ENCODE measurements around the gene MED27.
A peak's percentile ranks its signal among the peaks of the same experiment; 100 is the strongest.

Gene MED27

DNA sequence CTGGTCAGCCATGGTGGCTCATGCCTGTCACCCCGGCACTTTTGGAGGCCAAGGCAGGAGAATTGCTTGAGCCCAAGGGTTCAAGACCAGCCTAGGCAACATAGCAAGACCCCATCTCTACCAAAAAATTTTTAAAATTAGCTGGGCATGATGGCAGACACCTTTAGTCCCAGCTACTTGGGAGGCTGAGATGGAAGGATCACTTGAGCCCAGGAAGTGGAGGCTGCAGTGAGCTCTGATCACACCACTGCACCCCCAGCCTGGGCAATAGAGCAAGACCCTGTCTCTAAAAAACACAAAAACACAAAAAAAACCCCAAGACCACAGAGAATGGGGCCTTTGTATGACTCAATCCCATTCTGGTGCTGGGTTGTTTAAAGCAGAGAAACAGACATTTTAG is 44.0 kb downstream of the MED27 start:
- no peak overlapping the region for H3K27ac Mint-ChIP-seq (ENCODE audit: low read depth)

DNA sequence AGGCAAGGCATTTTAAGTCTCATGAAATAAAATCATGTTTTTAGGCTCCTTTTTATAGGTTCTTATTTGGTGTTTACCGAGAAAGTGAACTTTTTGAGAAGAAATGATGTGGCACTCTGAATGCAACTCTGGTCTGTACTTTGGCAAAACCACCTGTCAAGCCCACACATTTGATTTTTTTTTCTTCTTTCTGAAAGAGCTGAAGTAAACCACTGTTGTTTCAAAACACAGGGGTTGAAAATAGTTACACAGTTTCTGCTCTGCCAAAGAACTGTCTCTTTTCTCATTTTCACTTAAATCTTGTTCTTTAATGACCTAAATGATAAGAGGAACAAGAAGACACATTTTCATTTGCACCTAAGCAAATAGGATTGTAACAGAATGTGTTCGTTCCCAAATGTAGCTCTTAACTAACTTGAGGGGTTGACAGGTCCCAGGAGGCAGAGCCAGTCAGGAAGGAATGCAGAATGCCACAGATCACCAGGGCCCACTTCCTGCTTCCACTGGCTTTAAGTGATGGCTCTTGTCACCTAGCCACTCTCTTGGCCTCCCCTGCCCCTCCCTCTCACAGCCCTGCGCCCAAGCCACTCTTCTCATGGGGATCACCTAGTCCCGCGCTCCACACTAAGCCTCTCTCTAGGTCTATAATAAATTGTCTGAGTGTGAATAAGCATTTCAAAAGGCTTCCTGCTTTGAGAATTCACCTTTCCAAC is 47.3 kb downstream of the MED27 start:
- Mint-ChIP-seq H3K4me1 (peaks cover 69% of the 10 kb centered on the region), H3K9me3 (no peaks in the 10 kb centered on the region), H3K27me3 (no peaks in the 10 kb centered on the region), H3K4me3 (no peak overlapping the region), H3K36me3 (ENCODE audit: insufficient read depth) (peaks cover 2% of the 10 kb centered on the region), H3K27ac (ENCODE audit: low read depth) (no peak overlapping the region)
- no peak for ATAC-seq (replicated peaks; ENCODE audit: extremely low read depth, poor library complexity, severe bottlenecking)
- no peak for DNase-seq (ENCODE audit: low spot score in 2 of 2)

More for the DNA sequence above, 44.0 kb downstream of the MED27 start:
- ATAC-seq (replicated peaks; ENCODE audit: extremely low read depth, poor library complexity, severe bottlenecking), result no peak
- DNase-seq (ENCODE audit: low spot score in 2 of 2), result no peak
- H3K36me3 Mint-ChIP-seq (ENCODE audit: insufficient read depth), result peaks cover 2% of the 10 kb centered on the region
- H3K9me3 Mint-ChIP-seq, result no peaks in the 10 kb centered on the region
- H3K4me1 Mint-ChIP-seq, result peaks cover 66% of the 10 kb centered on the region
- H3K4me3 Mint-ChIP-seq, result no peak overlapping the region
- H3K27me3 Mint-ChIP-seq, result no peaks in the 10 kb centered on the region

DNA sequence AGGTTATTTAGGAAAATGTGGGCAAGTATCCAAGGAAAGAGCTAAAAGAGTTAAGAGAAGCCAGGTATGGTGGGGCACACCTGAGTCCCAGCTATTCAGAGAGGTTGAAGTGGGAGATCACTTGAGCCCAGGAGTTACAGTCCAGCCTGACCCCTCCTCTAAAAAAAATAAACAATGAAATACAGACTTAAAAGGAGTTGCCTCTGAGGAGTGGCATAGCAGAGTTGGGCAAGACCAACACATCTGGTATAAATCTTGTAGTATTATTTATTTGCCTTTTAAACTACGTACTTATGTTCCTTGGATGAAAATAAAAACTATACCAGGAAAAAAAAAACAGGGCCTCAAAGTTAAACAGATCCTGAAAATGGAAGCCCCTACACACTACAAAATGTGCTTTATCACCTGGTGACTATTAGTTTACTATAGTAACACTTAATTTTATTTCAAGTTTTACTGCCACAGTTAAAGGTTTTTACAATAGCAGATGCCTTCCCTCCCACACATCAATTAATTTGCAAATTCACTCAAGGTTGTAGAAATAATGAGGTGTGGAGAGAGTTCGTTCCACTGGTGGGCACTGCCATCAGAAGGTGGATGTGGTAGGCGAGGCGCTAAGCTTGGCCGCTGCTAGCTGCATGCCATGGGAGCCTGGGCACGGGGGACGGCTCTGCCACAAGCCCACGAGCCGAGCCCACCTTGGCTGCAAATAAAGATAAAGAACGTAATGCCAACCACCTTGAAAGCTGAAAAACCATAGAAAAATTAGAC is 48.0 kb downstream of the MED27 start:
- Mint-ChIP-seq H3K4me3 (no peak overlapping the region), H3K27ac (ENCODE audit: low read depth) (no peak overlapping the region), H3K27me3 (no peaks in the 10 kb centered on the region), H3K4me1 (peaks cover 69% of the 10 kb centered on the region), H3K9me3 (no peaks in the 10 kb centered on the region), H3K36me3 (ENCODE audit: insufficient read depth) (peaks cover 2% of the 10 kb centered on the region)
- DNase-seq (ENCODE audit: low spot score in 2 of 2) (no peak), ATAC-seq (replicated peaks; ENCODE audit: extremely low read depth, poor library complexity, severe bottlenecking) (no peak)

DNA sequence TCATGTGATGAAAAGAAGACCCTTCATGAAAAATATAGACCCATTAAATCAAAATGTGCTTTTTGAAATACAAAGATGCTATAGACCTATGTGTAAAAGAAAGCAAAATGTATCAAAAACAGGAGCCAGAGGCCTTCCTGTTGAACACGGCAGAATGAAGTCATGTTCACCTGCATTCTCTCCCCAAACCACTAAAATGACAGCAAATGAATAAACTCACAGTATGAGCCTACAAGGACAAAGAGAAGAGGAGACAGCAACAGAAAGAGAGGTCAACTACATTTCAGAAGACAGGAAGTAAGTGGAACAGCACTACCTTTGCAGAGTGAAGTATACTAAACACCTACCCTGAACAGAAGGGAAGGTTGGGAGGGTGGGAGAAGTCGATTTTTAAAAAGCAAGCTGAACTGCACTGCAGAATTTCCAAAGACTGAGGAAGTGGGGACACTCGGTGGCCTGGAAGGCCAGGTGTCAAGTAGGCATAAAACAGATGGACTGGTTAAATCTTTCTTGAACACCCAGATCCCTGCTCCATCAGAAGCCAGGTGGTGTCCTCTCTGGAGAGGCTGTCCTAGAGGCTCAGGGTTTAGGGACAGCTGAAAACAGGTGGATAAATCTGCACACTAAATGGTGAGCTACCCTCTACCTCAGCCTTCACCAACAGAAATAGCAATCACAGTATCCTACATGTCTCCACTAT is 48.9 kb downstream of the MED27 start:
- ATAC-seq (replicated peaks; ENCODE audit: extremely low read depth, poor library complexity, severe bottlenecking) (no peak), DNase-seq (ENCODE audit: low spot score in 2 of 2) (no peak)
- no peaks in the 10 kb centered on the region for H3K9me3 Mint-ChIP-seq
- no peaks in the 10 kb centered on the region for H3K27me3 Mint-ChIP-seq
- H3K27ac Mint-ChIP-seq (ENCODE audit: low read depth), result no peak overlapping the region
- peaks cover 2% of the 10 kb centered on the region for H3K36me3 Mint-ChIP-seq (ENCODE audit: insufficient read depth)
- no peak overlapping the region for H3K4me3 Mint-ChIP-seq
- peaks cover 67% of the 10 kb centered on the region for H3K4me1 Mint-ChIP-seq

DNA sequence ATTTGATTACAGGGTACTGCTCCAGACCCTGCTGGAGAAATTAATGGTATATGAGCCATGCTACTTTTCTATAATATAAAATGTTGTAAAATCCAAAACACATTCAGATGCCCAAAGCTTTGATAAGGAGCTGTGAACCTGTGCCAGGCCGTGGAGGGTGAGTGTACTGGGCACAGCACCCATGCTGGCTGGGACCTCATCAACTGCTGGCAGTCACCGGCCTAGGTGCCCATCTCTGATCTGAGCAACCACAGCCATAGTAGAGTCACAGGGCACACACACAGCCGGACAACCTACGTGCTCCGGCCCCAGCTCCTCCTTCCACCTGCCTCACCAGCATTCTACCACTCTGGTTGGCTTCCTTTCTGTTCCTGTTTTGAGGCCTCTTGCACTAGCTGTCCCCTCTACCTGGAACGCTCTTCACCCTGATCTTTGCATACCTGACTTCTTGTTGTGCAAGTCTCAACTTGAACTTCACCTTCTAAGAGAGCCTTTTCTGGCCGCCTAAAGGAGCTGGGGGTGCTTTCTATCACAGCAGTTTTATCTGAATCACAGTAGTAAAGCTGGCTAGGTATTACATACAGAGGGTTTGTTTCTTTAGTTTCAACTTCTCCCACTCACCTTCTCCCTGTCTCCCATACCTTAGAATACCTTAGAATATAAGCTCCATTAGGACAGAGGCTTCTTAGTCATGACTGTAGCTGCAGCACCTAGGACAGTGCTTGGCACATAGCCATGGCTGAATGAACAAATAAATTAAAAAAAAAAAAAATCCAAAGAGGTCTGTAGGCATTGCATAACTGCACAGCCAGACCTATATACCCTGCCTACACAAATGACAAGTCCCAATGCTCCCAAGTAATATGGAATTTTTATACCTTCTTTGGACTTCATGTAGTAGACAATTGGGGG is 51.7 kb downstream of the MED27 start:
- no peak for DNase-seq (ENCODE audit: low spot score in 2 of 2)
- Mint-ChIP-seq H3K4me3 (no peak overlapping the region), H3K27me3 (no peaks in the 10 kb centered on the region), H3K4me1 (peaks cover 53% of the 10 kb centered on the region), H3K36me3 (ENCODE audit: insufficient read depth) (peaks cover 1% of the 10 kb centered on the region), H3K9me3 (no peaks in the 10 kb centered on the region), H3K27ac (ENCODE audit: low read depth) (peak overlapping the region; percentile 26)
- ATAC-seq (replicated peaks; ENCODE audit: extremely low read depth, poor library complexity, severe bottlenecking), result no peak

DNA sequence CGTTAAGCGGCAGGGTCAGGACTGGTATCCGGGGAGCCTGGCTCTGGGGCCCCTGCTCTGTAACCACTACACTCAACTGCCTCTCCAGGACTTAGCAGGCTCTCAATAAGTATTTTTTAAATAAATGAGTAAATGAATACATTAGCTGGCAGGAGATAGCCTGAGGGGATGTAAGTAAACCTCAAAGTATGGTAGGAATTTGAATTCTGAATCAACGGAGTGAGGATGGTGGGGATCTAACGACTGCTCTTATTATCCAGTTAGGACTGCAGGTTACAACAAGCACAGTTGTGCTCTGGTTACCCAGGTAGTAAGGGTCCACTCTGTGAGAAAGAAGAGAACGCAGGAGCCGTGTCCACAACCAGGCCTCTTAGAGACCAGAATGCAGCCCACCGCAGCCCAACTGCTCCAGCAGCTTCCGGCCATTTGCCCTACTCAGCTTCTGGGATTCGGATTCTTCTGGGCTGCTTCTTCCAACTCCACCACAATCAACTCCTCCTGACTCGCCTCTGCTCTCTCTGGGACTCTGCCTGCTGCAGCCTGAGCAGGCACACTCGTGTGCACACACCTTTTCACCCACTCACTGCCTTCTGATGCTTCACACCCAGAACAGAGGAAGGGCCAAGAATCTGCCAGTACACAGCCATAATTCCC is 52.6 kb downstream of the MED27 start:
- no peak overlapping the region for H3K4me3 Mint-ChIP-seq
- H3K4me1 Mint-ChIP-seq, result peaks cover 48% of the 10 kb centered on the region
- H3K9me3 Mint-ChIP-seq, result no peaks in the 10 kb centered on the region
- H3K27ac Mint-ChIP-seq (ENCODE audit: low read depth), result peak overlapping the region; percentile 26
- peaks cover 1% of the 10 kb centered on the region for H3K36me3 Mint-ChIP-seq (ENCODE audit: insufficient read depth)
- no peak for DNase-seq (ENCODE audit: low spot score in 2 of 2)
- H3K27me3 Mint-ChIP-seq, result no peaks in the 10 kb centered on the region
- ATAC-seq (replicated peaks; ENCODE audit: extremely low read depth, poor library complexity, severe bottlenecking), result no peak

DNA sequence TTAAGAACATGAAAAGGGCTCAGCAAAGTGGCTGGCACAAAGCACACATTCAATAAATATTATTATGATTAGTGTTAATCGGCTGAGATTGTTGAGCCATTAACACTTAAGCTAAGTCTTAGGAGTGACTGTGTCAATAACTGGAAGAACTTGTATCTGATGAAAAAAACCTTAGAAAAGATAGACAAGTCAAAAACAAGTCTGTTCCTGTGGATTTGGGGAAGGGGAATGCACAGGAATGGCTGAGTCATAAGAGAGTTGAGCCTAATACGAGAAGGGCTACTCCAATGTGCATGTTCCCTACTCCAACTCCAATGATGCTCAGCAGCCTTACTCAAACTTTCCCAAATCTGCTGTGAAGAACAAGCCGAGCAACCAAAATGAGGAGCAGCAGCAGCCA is 53.9 kb downstream of the MED27 start:
- peaks cover 1% of the 10 kb centered on the region for H3K36me3 Mint-ChIP-seq (ENCODE audit: insufficient read depth)
- H3K4me3 Mint-ChIP-seq, result no peak overlapping the region
- H3K27me3 Mint-ChIP-seq, result no peaks in the 10 kb centered on the region
- H3K9me3 Mint-ChIP-seq, result no peaks in the 10 kb centered on the region
- ATAC-seq (replicated peaks; ENCODE audit: extremely low read depth, poor library complexity, severe bottlenecking) (no peak), DNase-seq (ENCODE audit: low spot score in 2 of 2) (no peak)
- H3K27ac Mint-ChIP-seq (ENCODE audit: low read depth), result no peak overlapping the region
- peaks cover 54% of the 10 kb centered on the region for H3K4me1 Mint-ChIP-seq

DNA sequence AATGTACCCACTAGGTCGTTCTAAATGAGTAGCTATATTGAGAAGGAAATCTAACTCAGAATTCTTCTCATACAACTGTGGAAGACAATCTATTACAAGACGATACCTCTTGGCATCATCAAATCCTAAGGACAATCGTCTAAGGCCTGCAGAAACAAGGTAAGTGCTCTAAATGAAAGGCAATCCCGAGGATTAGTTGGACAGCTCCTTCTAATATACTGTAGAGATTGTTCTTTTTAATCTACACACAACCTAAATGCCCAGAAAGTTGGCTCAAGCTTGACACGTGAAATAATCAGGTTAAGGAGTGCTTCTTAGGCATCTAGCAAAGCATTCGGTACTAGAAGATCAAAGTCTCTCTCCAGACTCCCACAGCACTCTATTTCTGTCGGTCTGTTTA is 55.1 kb downstream of the MED27 start:
- Mint-ChIP-seq H3K27me3 (no peaks in the 10 kb centered on the region), H3K9me3 (no peaks in the 10 kb centered on the region), H3K36me3 (ENCODE audit: insufficient read depth) (peaks cover 1% of the 10 kb centered on the region), H3K27ac (ENCODE audit: low read depth) (no peak overlapping the region), H3K4me1 (peaks cover 48% of the 10 kb centered on the region), H3K4me3 (no peak overlapping the region)
- ATAC-seq (replicated peaks; ENCODE audit: extremely low read depth, poor library complexity, severe bottlenecking) (no peak), DNase-seq (ENCODE audit: low spot score in 2 of 2) (no peak)

DNA sequence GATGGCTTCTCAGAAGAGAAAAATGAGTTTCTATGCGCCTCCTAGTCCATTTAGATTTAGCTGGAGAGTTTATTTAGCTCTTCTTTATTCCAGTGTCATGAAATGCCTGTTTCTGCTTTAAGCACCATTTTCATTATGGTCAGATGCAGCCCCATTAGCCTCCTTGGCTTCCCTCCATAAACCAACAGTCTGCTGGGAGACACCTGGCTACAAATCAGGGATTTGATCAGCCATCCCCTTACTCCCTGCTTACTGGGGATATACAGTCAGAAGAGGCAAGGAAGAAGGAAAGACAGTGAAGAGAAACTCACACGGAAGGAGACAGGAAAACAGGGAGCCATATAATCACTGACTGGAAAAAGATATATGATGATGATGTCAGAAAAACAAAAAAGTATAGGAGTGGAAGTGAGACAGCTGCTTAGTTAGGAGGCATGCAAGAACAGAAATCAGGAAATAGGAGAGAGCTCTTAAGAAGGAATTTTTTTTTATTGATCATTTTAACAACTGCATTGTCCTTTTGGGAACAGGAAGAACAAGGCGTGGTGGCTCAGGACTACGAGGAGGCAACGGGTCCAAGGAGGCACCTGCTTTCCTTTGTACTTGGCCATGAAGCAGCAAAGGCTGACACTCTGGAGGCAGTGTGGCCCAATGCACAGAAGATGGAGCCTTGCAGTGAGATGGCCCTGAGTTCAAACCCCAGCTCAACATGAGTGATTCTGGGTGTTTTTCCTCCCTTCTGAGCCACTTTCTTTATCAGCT is 56.1 kb downstream of the MED27 start:
- Mint-ChIP-seq H3K4me3 (no peak overlapping the region), H3K27me3 (no peaks in the 10 kb centered on the region), H3K4me1 (peaks cover 39% of the 10 kb centered on the region), H3K9me3 (no peaks in the 10 kb centered on the region), H3K36me3 (ENCODE audit: insufficient read depth) (peaks cover 1% of the 10 kb centered on the region), H3K27ac (ENCODE audit: low read depth) (no peak overlapping the region)
- no peak for DNase-seq (ENCODE audit: low spot score in 2 of 2)
- ATAC-seq (replicated peaks; ENCODE audit: extremely low read depth, poor library complexity, severe bottlenecking), result no peak

DNA sequence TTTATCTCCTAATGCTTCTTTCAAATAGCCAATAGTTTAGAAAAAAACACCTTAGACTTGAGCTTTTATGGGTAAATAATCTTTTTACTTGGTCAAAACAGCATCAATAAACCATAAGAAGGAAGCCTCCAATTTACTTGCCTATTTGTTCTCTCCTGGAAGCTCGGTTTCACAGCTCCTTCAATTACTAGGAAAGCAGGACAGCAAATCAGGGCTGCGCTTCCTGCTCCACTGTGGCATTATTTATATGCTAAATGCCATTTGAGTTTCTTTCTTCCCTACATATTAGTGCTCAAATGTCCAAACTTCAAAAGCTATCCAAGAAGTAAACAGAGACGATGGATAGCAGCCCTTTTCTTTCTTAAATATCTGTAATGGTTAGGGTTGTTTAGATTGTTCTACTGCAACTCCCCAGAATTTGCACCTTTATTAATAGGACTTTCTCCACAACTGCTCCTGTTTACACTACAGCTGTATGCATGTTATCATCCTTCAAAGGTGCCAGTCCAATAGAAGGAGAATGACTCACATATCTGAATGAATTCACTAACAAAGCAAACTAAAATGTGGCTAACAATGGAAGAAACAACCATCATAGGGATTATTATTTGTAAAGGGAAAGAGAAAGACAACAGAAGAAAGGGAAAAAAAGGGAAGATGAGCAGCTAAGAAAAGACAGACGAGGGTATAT is 58.7 kb downstream of the MED27 start:
- Mint-ChIP-seq H3K27ac (ENCODE audit: low read depth) (no peak overlapping the region), H3K9me3 (no peaks in the 10 kb centered on the region), H3K27me3 (no peaks in the 10 kb centered on the region), H3K4me3 (no peak overlapping the region), H3K4me1 (peaks cover 36% of the 10 kb centered on the region), H3K36me3 (ENCODE audit: insufficient read depth) (peaks cover 1% of the 10 kb centered on the region)
- ATAC-seq (replicated peaks; ENCODE audit: extremely low read depth, poor library complexity, severe bottlenecking), result no peak
- DNase-seq (ENCODE audit: low spot score in 2 of 2), result no peak

DNA sequence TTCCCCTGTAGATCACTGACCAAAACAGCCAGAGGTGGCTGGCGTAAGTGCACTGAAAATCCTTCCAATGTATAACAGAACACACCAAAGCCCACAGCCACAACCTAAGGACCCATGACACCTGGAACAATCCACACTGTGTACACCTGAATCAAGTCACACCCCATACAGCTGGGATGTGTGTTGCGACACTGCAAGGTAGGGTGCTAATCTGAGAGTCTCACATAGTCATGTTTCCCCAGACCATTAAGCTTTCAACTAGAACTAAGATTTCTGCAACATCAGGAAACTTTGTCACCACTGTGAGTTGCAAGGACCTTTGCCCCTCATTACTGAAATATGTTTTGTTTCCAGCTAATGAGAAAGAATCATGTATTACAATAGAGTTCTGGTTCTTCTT is 59.4 kb downstream of the MED27 start:
- Mint-ChIP-seq H3K27me3 (no peaks in the 10 kb centered on the region), H3K9me3 (no peaks in the 10 kb centered on the region), H3K27ac (ENCODE audit: low read depth) (no peak overlapping the region), H3K4me1 (peaks cover 33% of the 10 kb centered on the region), H3K36me3 (ENCODE audit: insufficient read depth) (peaks cover 1% of the 10 kb centered on the region), H3K4me3 (no peak overlapping the region)
- ATAC-seq (replicated peaks; ENCODE audit: extremely low read depth, poor library complexity, severe bottlenecking) (no peak), DNase-seq (ENCODE audit: low spot score in 2 of 2) (no peak)
